Stimulated activated CD4-positive, alpha-beta T cell treated with anti-CD3 and anti-CD28 coated beads, TNF-alpha, amount 100 ng/mL, for 48 hours (primary cell): ENCODE results near the gene KPNA3.
"Not testable (repeated sequence)": the region's sequence is repeated elsewhere in the genome, so short reads cannot be mapped to it uniquely, and the experiment has no call there.

ENCODE experiments used
- DNase-seq, 3 donors: peaks; one replicate each; pipeline ENCODE4 v3.0.0-alpha.2; 2020; ENCODE audit warnings: low read depth in 3 of 3

KPNA3 gene

DNA sequence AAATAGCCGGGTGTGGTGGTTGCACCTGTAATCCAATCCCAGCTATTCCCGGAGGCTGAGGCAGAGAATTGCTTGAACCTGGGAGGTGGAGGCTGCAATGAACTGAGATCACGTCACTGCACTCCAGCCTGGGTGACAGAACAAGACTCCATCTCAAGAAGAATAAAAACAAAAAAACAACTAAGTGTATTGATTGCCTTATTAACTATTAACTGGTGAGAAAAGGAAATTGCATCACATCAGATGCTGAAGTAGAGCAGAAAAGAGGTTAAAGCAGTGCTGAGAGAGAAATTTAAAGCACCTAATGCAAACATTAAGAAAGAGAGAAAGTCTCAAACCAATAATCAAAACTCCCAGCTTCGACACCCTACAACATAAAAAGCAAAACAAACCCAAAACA, 38.3 kb downstream of the KPNA3 start:
- no peak for DNase-seq

DNA sequence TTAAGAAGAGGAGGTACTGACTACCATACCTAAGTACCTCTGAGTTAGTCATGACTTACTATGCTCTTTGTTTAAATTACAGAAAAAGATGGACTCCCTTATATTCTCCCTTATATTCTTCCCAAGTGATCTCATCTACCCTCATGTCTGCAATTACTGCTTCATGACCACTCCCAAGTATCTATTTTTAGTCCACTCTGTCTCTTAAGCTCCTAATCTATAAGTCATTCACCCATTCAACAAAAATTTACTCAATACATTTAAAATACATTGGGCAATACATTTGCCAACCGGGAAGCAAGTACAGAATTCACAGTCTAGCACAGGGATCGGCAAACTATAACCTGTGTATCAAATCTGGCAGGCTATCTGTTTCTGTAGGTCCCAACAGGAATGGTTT, 42.6 kb downstream of the KPNA3 start:
- no peak for DNase-seq

DNA sequence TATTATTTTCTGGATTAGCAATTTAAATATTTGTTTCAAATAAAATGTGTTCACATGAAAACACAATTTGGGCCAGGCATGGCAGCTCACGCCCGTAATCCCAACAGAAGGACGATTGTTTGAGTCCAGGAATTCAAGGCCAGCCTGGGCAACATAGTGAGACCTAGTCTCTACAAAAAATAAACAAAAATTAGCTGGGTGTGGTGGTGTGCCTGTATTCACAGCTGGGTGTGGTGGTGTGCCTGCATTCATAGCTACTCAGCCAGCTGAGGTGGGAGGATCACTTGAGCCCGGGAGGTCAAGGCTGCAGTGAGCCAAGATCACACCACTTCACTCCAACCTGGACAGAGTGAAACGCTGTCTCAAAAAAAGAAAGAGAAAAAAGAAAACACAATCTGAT, 46.4 kb downstream of the KPNA3 start:
- DNase-seq: no peak

DNA sequence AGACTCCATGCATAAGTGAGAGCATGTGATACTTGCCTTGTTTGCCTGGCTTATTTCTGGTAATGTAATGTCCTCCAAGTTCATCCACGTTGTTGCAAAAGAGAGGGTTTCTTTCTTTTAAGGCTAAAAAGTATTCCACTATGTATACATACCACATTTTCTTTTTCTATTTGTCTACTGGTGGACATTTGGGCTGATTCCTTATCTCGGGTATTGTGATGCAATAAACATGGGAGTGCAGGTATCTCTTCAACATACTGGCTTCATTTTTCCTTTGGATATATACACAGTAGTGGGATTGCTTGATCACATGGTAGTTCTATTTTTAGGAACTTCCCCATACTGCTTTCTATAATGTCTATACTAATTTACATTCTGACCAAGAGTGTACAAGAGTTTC, 51.6 kb downstream of the KPNA3 start:
- DNase-seq: no peak

DNA sequence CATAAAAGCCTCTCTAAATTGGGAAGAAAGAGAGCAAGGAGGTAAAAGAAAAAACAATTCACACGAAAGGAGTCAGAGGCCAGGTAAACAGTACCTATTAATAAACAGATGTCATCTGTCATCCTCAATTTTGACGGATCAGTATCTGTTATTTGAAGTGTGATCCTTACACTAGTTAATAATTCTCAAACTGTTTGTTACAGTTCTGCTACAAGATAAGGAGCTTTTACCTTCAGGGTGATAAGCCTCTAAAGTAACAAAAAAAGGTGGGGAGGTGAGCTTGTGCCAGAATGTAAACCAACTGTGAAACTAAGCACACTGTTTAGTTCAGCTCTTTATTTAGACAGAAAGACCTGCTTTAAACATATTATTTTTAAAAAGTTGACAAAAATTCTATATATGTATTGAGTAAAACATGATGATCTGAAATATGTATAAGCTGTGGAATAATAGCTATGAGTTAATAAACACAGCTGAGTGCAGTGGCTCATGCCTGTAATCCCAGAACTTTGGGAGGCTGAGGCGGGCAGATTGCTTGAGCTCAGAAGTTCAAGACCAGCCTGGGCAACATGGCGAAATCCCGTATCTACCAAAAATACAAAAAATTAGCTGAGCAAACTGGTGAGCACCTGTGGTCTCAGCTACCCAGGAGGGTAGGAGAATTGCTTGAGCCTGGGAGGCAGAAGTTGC, 52.8 kb downstream of the KPNA3 start:
- DNase-seq: no peak

DNA sequence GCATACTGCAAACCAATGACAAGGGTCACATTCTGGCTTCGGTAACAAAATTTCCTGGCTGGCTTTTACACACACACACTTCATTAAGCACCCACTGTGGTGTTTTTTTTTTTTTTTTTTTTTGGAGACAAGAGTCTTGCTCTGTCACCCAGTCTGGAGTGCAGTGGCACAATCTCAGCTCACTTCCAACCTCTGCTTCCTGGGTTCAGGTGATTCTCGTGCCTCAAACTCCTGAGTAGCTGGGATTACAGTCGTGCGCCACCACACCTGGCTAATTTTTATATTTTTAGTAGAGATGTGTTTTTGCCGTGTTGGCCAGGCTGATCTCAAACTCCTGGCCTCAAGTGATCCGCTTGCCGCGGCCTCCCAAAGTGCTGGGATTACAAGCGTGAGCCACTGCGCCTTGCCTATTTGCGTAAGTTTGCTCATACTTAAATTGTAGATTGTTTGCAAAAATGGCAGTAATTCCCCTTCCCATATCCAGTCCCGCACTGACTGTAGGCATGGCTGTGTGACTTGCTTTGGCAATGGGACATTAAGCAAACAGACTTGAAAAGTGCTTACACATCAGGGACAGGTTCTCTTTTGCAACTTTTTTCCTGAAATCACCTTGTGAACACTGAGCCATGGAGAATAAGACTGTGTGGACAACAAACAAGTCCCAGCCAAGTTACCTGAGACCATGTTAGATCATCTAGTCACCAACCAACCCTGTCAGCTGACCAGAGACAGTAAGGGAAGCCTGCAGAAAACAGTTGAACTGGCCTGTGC, 59.1 kb downstream of the KPNA3 start:
- no peak for DNase-seq

GRCh38 chr13:49731766-49732165, 60.7 kb downstream of the KPNA3 start:
- DNase-seq: no peak

DNA sequence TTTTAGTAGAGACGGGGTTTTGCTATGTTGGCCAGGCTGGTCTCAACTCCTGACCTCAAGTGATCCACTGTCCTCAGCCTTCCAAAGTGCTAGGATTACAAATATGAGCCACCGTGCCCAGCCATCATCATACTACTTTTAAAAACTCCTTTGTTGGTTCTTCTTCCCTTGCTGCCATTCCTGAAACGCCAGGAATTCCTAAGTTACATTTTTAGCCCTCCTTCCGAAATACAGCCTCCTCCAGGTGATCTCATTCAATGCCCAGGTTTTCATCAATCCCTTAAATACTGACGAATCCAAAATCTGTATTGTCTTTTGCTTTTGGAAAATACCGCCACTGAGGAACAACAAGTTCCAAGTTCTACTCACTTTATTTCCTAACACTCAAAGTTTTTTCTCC, 75.9 kb downstream of the KPNA3 start:
- DNase-seq: no peak

GRCh38 chr13:49714757-49715156, 77.7 kb downstream of the KPNA3 start:
- no peak for DNase-seq

- no peak for DNase-seq
Measured at GRCh38 chr13:49711218-49711863, 81.1 kb downstream of the KPNA3 start.

- DNase-seq: not testable (repeated sequence)
Measured at GRCh38 chr13:49704264-49704663, 88.2 kb downstream of the KPNA3 start.

- DNase-seq: no peak
Measured at GRCh38 chr13:49701491-49701890, 91.0 kb downstream of the KPNA3 start.

- DNase-seq: no peak
Measured at GRCh38 chr13:49697468-49697867, 95.0 kb downstream of the KPNA3 start.

GRCh38 chr13:49694446-49694845, 98.0 kb downstream of the KPNA3 start:
- DNase-seq: no peak

DNA sequence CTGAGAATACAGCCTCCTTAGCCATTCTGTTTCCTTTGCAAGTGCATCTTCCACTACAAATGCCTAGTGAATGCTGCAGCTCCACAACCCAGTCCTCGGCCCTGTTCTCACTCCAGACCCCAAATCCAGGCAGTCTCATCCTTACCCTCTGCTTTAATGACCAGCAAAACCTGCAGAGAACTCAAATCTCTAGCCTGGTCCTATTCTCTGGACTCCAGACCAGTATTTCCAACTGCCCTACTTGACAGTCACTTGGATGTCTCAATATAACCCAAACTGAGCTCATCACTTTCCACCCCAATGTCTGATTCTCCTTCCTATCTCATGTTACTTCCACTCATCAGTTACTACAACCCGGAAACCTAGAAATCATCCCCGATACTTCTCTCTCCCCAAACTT, 98.6 kb downstream of the KPNA3 start:
- no peak for DNase-seq

- DNase-seq: no peak
Measured at GRCh38 chr13:49693191-49693733, 99.2 kb downstream of the KPNA3 start.

- DNase-seq: peak; percentile 83 to 91 (median 85)
Measured at GRCh38 chr13:49690995-49691784, 101.3 kb downstream of the KPNA3 start, which contains the start of gene EBPL. TSS of gene EBPL (minus strand) at chr13:49691486. CDS start at chr13:49691424, 62 bp downstream.

DNA sequence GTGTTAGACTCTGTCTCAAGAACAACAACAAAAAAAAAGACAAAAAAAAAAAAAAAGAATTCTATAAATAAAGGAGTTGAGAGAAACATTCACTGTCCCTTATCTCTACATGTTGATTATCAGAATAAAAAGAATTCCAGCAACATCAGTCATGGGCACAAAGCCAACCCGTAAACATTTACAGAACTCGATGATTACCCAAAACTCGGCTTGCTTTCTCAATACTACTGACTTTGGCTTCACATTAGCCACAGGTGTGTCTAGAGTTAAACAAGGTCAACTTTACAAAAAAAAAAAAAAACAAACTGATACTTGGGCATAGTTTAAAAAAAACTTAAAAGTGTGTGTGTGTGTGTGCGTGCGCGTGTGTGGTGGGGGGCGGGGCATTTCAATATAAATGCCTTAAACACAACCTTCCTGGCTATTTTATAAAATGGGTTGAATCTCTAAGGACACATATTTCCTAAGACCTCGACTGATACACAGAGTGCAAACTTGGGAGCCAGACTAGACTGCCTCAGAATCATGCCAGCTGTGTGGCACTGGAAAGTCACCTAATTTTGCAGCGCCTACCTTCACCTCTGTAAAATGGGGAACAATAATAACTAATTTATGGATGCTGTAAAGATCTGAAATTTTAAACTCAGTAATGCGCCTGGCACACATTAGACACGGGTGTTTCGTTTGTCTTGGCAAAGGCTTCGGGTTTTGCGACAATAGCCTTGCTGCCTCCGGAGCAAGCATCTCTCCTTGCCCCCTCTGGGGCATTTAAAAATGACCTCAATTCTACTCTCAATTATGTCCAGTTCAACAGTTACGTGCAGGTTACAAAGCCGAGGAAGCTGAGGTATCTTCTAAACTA, 102.1 kb downstream of the KPNA3 start:
- DNase-seq: no peak

DNA sequence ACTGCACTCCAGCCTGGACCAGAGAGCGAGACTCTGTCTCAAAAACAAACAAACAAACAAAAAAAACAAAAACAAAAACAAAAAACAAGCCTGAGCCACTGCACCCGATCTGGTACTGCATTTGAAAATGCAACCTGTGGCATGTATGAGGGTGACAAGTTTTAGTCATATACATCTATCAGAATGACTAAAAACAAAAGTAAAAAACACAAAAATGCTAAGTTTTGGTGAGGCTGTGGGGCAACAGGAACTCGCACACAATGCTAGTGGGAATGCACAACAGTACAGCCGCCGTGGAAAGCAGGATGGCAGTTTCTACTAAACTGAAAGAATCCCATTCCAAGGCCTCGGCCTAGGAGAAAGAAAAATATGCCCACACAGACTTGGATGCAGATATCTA, 109.0 kb downstream of the KPNA3 start:
- DNase-seq: no peak

DNA sequence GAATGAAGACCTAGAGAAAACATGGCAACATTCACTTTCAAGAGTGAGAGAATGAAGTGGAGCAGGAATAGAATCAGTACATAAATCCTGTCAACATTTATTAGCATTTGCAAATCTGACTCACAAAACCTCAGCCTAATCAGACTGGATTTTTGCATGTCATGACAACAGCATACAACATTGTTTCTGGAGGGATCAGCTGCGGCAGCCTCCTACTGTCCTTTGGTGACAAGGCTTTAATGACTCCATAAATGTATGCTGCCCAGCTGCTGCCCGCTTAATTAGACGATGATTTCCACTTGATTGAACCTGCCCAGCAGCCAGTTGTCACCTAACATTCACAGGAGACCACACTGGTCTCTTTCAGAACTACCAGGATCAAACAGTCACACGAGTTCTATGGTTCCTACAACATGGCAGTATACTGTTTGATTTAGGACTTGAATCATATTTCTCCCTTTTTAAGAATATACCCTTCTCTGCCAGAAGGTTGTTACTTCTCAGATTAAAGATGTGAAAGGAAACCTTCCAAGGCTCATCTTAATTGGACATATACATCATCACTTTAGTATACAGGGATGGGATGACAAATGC, 110.5 kb downstream of the KPNA3 start:
- no peak for DNase-seq
